HepG2 (cell line): Measurements from ENCODE around the gene TBC1D32. TPM values are rescaled to one million over a fixed set of nuclear protein-coding genes. Genes with fewer than 3 reads are reported as not detected.
A peak's percentile ranks its signal among the peaks of the same experiment; 100 is the strongest.

Experiments
- BORCS8-MEF2B ChIP-seq: sonication (generic); formaldehyde crosslinking; IDR thresholded peaks from 2 replicates; pipeline ENCODE4 v1.8.0; 2022; ENCODE audit warnings: mild to moderate bottlenecking, missing genetic modification reagents
- CAMTA2 ChIP-seq: sonication (generic); formaldehyde crosslinking; IDR thresholded peaks from 2 replicates; pipeline ENCODE4 v1.4.0; 2020; ENCODE audit warnings: mild to moderate bottlenecking, missing genetic modification reagents, borderline replicate concordance
- DNMT3B ChIP-seq: conservative IDR thresholded peaks from 2 replicates; pipeline ENCODE4 v1.6.1; 2016; ENCODE audit warnings: missing biosample characterization, control low read depth
- DPF2 ChIP-seq: sonication (generic); formaldehyde crosslinking; IDR thresholded peaks from 2 replicates; pipeline ENCODE4 v1.4.0; 2020; ENCODE audit warnings: mild to moderate bottlenecking, low read depth, missing genetic modification reagents, borderline replicate concordance
- GFI1 ChIP-seq: sonication (generic); formaldehyde crosslinking; IDR thresholded peaks from 2 replicates; pipeline ENCODE4 v1.5.0; 2020; ENCODE audit warnings: missing genetic modification reagents, mild to moderate bottlenecking, borderline replicate concordance
- HES4 ChIP-seq: sonication (generic); formaldehyde crosslinking; IDR thresholded peaks from 2 replicates; pipeline ENCODE4 v1.9.0; 2021; ENCODE audit warnings: mild to moderate bottlenecking, missing genetic modification reagents, borderline replicate concordance
- LCORL ChIP-seq, 2 experiments: fragments of 450-650 bp in 1 of 2; sonication (generic) in 1 of 2; formaldehyde crosslinking in 1 of 2; IDR thresholded peaks; 2 replicates each; pipeline versions ENCODE4 v1.5.0 to v1.6.1; 2017 to 2020; ENCODE audit warnings: antibody characterized with exemption in 1 of 2, missing genetic modification reagents in 1 of 2
- RFX3 ChIP-seq: IDR thresholded peaks from 2 replicates; pipeline ENCODE4 v1.6.1; 2016; ENCODE audit warnings: missing biosample characterization, missing genetic modification reagents
- SMAD3 ChIP-seq: sonication (generic); formaldehyde crosslinking; IDR thresholded peaks from 2 replicates; pipeline ENCODE4 v1.4.0; 2020; ENCODE audit warnings: missing genetic modification reagents
- SNRNP70 ChIP-seq: fragments of 200-400 bp; formaldehyde crosslinking; IDR thresholded peaks from 2 replicates; pipeline ENCODE4 v1.6.1; 2017; ENCODE audit warnings: mild to moderate bottlenecking, low read depth, low read length, moderate library complexity
- SP140L ChIP-seq: sonication (generic); formaldehyde crosslinking; IDR thresholded peaks from 2 replicates; pipeline ENCODE4 v1.4.0; 2020; ENCODE audit warnings: missing genetic modification reagents, borderline replicate concordance
- SYNCRIP ChIP-seq: fragments of 200-400 bp; formaldehyde crosslinking; IDR thresholded peaks from 2 replicates; pipeline ENCODE4 v1.6.1; 2018; ENCODE audit warnings: mild to moderate bottlenecking, low read depth, low read length; ENCODE audit not compliant: insufficient read depth
- TEAD3 ChIP-seq: optimal IDR thresholded peaks from 2 replicates; pipeline ENCODE3; 2016; ENCODE audit warnings: borderline replicate concordance
- ZBTB8A ChIP-seq: sonication (generic); formaldehyde crosslinking; IDR thresholded peaks from 2 replicates; pipeline ENCODE4 v1.4.0; 2020; ENCODE audit warnings: mild to moderate bottlenecking, low read depth, missing genetic modification reagents, borderline replicate concordance
- ZNF121 ChIP-seq: sonication (generic); formaldehyde crosslinking; IDR thresholded peaks from 2 replicates; pipeline ENCODE4 v1.5.0; 2020; ENCODE audit warnings: mild to moderate bottlenecking, missing genetic modification reagents
- ZNF30 ChIP-seq: sonication (generic); formaldehyde crosslinking; IDR thresholded peaks from 2 replicates; pipeline ENCODE4 v1.5.0; 2020; ENCODE audit warnings: mild to moderate bottlenecking, missing genetic modification reagents
- ZNF383 ChIP-seq: sonication (generic); formaldehyde crosslinking; IDR thresholded peaks from 2 replicates; pipeline ENCODE4 v1.4.0; 2020; ENCODE audit warnings: missing genetic modification reagents, mild to moderate bottlenecking, borderline replicate concordance
- ZNF431 ChIP-seq: sonication (generic); formaldehyde crosslinking; IDR thresholded peaks from 2 replicates; pipeline ENCODE4 v1.9.0; 2022; ENCODE audit warnings: missing genetic modification reagents, low read depth, mild to moderate bottlenecking, borderline replicate concordance
- ZNF468 ChIP-seq: sonication (generic); formaldehyde crosslinking; IDR thresholded peaks from 2 replicates; pipeline ENCODE4 v1.8.0; 2022; ENCODE audit warnings: mild to moderate bottlenecking, moderate library complexity, missing genetic modification reagents
- ZNF564 ChIP-seq: sonication (generic); formaldehyde crosslinking; IDR thresholded peaks from 2 replicates; pipeline ENCODE4 v1.8.1; 2023; ENCODE audit warnings: mild to moderate bottlenecking, missing genetic modification reagents
- ZNF709 ChIP-seq: sonication (generic); formaldehyde crosslinking; IDR thresholded peaks from 2 replicates; pipeline ENCODE4 v1.5.0; 2020; ENCODE audit warnings: mild to moderate bottlenecking, missing genetic modification reagents
- ZNF749 ChIP-seq: sonication (generic); formaldehyde crosslinking; IDR thresholded peaks from 2 replicates; pipeline ENCODE4 v1.8.0; 2022; ENCODE audit warnings: mild to moderate bottlenecking, missing genetic modification reagents, moderate library complexity, borderline replicate concordance
- ZNF766 ChIP-seq: sonication (generic); formaldehyde crosslinking; IDR thresholded peaks from 2 replicates; pipeline ENCODE4 v1.5.0; 2020; ENCODE audit warnings: missing genetic modification reagents, borderline replicate concordance
- ZNF768 ChIP-seq: sonication (generic); formaldehyde crosslinking; IDR thresholded peaks from 2 replicates; pipeline ENCODE4 v1.4.0; 2020; ENCODE audit warnings: missing genetic modification reagents
- ZNF775 ChIP-seq: sonication (generic); formaldehyde crosslinking; IDR thresholded peaks from 2 replicates; pipeline ENCODE4 v1.4.0; 2020; ENCODE audit warnings: missing genetic modification reagents, mild to moderate bottlenecking, moderate library complexity, borderline replicate concordance
- ZNF781 ChIP-seq: sonication (generic); formaldehyde crosslinking; IDR thresholded peaks from 2 replicates; pipeline ENCODE4 v1.5.1; 2020; ENCODE audit warnings: borderline replicate concordance, mild to moderate bottlenecking, missing genetic modification reagents; ENCODE audit errors: not compliant biosample characterization
- polyA plus RNA-seq, 8 experiments: library from polyadenylated mRNA; depleted of rRNA in 3 of 8; stranded (reverse) in 7 of 8; unstranded in 1 of 8; fragments of >200 nt; fragmentation: Illumina TruSeq in 4 of 8; extraction: Trizol in 4 of 8; gene quantifications; 2 replicates each; pipeline versions ENCODE4 v1.2.1 to v1.2.3, GENCODE V29; 2011 to 2016; ENCODE audit warnings: low read depth in 4 of 8, missing spikeins in 1 of 8, mixed read lengths in 1 of 8; ENCODE audit not compliant: insufficient read depth in 1 of 8
- total RNA-seq, 5 experiments: library from RNA; depleted of rRNA; stranded (reverse); fragments of >200 nt; fragmentation: Illumina TruSeq; extraction: Trizol; gene quantifications; 2 replicates each; pipeline ENCODE4 v1.2.3, GENCODE V29; 2016; ENCODE audit warnings: low read depth in 1 of 5
- TF ChIP-seq, protein P1 (sequence below): sonication (generic); formaldehyde crosslinking; IDR thresholded peaks from 2 replicates; pipeline ENCODE4 v1.4.0; 2020; ENCODE audit warnings: missing genetic modification reagents
- TF ChIP-seq, protein P2 (sequence below): sonication (generic); formaldehyde crosslinking; IDR thresholded peaks from 2 replicates; pipeline ENCODE4 v1.4.0; 2020; ENCODE audit warnings: missing genetic modification reagents

The TBC1D32 gene
- total and polyA plus RNA-seq, 2 of the 13 experiments (the other 11 are each of a cell fraction or from before 2014, with no cell fraction given): 2.0 to 4.8 TPM

- TF ChIP-seq CAMTA2 (CRISPR knock-in tag) (no peak; the same call in 1 of the 2 replicates), ZNF121 (CRISPR knock-in tag) (peak; percentile 66), ZNF468 (CRISPR knock-in tag) (no peak), ZNF775 (CRISPR knock-in tag) (peak; percentile 64; the same call in 1 of the 2 replicates), ZNF383 (CRISPR knock-in tag) (no peak), ZNF564 (CRISPR knock-in tag) (no peak), LCORL (IDR thresholded peaks at IDR 0.05) (no peak), LCORL (CRISPR knock-in tag; IDR thresholded peaks at IDR 0.05) (peak; percentile 65), ZNF768 (CRISPR knock-in tag) (peak; percentile 64; the same call in 1 of the 2 replicates), ZNF30 (CRISPR knock-in tag) (no peak), SMAD3 (CRISPR knock-in tag) (no peak; the same call in 1 of the 2 replicates), SYNCRIP (no peak), GFI1 (peak; percentile 72), ZNF749 (CRISPR knock-in tag) (peak; percentile 81; the same call in 1 of the 2 replicates), ZNF709 (peak; percentile 78), DNMT3B (CRISPR knock-in tag) (no peak), TEAD3 (CRISPR knock-in tag) (peak; percentile 57), ZNF431 (CRISPR knock-in tag) (no peak), ZBTB8A (no peak), BORCS8-MEF2B (peak; percentile 90), HES4 (CRISPR knock-in tag) (peak; percentile 59; the same call in 1 of the 2 replicates), DPF2 (CRISPR knock-in tag) (no peak), ZNF781 (CRISPR knock-in tag) (peak; percentile 32), ZNF766 (CRISPR knock-in tag) (no peak), RFX3 (CRISPR knock-in tag) (peak; percentile 94), SNRNP70 (no peak), SP140L (no peak)
- TF ChIP-seq, protein P1, sequence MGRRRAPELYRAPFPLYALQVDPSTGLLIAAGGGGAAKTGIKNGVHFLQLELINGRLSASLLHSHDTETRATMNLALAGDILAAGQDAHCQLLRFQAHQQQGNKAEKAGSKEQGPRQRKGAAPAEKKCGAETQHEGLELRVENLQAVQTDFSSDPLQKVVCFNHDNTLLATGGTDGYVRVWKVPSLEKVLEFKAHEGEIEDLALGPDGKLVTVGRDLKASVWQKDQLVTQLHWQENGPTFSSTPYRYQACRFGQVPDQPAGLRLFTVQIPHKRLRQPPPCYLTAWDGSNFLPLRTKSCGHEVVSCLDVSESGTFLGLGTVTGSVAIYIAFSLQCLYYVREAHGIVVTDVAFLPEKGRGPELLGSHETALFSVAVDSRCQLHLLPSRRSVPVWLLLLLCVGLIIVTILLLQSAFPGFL: no peak
- TF ChIP-seq, protein P2, sequence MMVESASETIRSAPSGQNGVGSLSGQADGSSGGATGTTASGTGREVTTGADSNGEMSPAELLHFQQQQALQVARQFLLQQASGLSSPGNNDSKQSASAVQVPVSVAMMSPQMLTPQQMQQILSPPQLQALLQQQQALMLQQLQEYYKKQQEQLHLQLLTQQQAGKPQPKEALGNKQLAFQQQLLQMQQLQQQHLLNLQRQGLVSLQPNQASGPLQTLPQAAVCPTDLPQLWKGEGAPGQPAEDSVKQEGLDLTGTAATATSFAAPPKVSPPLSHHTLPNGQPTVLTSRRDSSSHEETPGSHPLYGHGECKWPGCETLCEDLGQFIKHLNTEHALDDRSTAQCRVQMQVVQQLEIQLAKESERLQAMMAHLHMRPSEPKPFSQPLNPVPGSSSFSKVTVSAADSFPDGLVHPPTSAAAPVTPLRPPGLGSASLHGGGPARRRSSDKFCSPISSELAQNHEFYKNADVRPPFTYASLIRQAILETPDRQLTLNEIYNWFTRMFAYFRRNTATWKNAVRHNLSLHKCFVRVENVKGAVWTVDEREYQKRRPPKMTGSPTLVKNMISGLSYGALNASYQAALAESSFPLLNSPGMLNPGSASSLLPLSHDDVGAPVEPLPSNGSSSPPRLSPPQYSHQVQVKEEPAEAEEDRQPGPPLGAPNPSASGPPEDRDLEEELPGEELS (CRISPR knock-in tag): 0 out of 2 replicates have a peak, but pooled peaks have one; percentile 7
These were observed at the start of gene TBC1D32 (continued) for GRCh38 chr6:121334299-121335086.
